ENCODE results near the gene S100A13. TPM values are rescaled to one million over a fixed set of nuclear protein-coding genes. Genes with fewer than 3 reads are reported as not detected.

Gene S100A13
- total RNA-seq, 1 donor from 2014 or later: 87.4 TPM

- Histone ChIP-seq H2AFZ (replicated peaks) (no peak overlapping the region), H3K4me1 (peaks cover 8% of the 10 kb centered on the region), H3K79me2 (ENCODE audit: low read depth) (peaks cover 74% of the 10 kb centered on the region), H3K4me3 (no peak overlapping the region), H3K9me3 (ENCODE audit: low read depth) (no peaks in the 10 kb centered on the region), H3K27ac (no peak overlapping the region), H3K9ac (no peak overlapping the region), H4K20me1 (ENCODE audit: low read depth) (peaks cover 39% of the 10 kb centered on the region), H3K4me2 (peak overlapping the region; percentile 73), H3K36me3 (peaks cover 32% of the 10 kb centered on the region), H3F3A (ENCODE audit: low read depth) (peaks cover 22% of the 10 kb centered on the region), H3K27me3 (no peaks in the 10 kb centered on the region)
- no peak for DNase-seq (ENCODE audit: low spot score)
- Mint-ChIP-seq H3K4me3 (peak overlapping the region; percentile 85), H3K9me3 (no peaks in the 10 kb centered on the region), H3K4me1 (peaks cover 19% of the 10 kb centered on the region), H3K36me3 (peaks cover 21% of the 10 kb centered on the region), H3K27me3 (ENCODE audit: insufficient read depth, low read depth) (peaks cover 2% of the 10 kb centered on the region), H3K27ac (no peak overlapping the region)
- no peak for TF ChIP-seq EZH2 (IDR thresholded peaks at IDR 0.05)
- TF ChIP-seq, protein P1, sequence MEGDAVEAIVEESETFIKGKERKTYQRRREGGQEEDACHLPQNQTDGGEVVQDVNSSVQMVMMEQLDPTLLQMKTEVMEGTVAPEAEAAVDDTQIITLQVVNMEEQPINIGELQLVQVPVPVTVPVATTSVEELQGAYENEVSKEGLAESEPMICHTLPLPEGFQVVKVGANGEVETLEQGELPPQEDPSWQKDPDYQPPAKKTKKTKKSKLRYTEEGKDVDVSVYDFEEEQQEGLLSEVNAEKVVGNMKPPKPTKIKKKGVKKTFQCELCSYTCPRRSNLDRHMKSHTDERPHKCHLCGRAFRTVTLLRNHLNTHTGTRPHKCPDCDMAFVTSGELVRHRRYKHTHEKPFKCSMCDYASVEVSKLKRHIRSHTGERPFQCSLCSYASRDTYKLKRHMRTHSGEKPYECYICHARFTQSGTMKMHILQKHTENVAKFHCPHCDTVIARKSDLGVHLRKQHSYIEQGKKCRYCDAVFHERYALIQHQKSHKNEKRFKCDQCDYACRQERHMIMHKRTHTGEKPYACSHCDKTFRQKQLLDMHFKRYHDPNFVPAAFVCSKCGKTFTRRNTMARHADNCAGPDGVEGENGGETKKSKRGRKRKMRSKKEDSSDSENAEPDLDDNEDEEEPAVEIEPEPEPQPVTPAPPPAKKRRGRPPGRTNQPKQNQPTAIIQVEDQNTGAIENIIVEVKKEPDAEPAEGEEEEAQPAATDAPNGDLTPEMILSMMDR (IDR thresholded peaks at IDR 0.05): no peak
- no peak for TF ChIP-seq EZH2phosphoT487 (IDR thresholded peaks at IDR 0.05)
Observed at GRCh38 chr1:153636312-153636711, 9.0 kb upstream of the S100A13 start.

GRCh38 chr1:153635872-153636271, 8.6 kb upstream of the S100A13 start:
- Mint-ChIP-seq H3K27me3 (ENCODE audit: insufficient read depth, low read depth) (peaks cover 2% of the 10 kb centered on the region), H3K36me3 (peaks cover 17% of the 10 kb centered on the region), H3K4me1 (peaks cover 19% of the 10 kb centered on the region), H3K27ac (no peak overlapping the region), H3K9me3 (no peaks in the 10 kb centered on the region), H3K4me3 (peak overlapping the region; percentile 85)
- peaks cover 35% of the 10 kb centered on the region for H4K20me1 ChIP-seq (ENCODE audit: low read depth)
- H3K4me3 ChIP-seq: peak overlapping the region; percentile 68
- H3K9ac ChIP-seq: no peak overlapping the region
- H3K4me2 ChIP-seq: peak overlapping the region; percentile 73
- H3F3A ChIP-seq (ENCODE audit: low read depth): peaks cover 22% of the 10 kb centered on the region
- H3K79me2 ChIP-seq (ENCODE audit: low read depth): peaks cover 69% of the 10 kb centered on the region
- H3K36me3 ChIP-seq: peaks cover 28% of the 10 kb centered on the region
- H3K9me3 ChIP-seq (ENCODE audit: low read depth): no peaks in the 10 kb centered on the region
- H2AFZ ChIP-seq (replicated peaks): no peak overlapping the region
- no peak overlapping the region for H3K27ac ChIP-seq
- H3K4me1 ChIP-seq: peaks cover 8% of the 10 kb centered on the region
- DNase-seq (ENCODE audit: low spot score): no peak
- TF ChIP-seq EZH2phosphoT487 (IDR thresholded peaks at IDR 0.05) (no peak), EZH2 (IDR thresholded peaks at IDR 0.05) (no peak)
- TF ChIP-seq, protein P1 (IDR thresholded peaks at IDR 0.05): no peak
- H3K27me3 ChIP-seq: no peaks in the 10 kb centered on the region

DNA sequence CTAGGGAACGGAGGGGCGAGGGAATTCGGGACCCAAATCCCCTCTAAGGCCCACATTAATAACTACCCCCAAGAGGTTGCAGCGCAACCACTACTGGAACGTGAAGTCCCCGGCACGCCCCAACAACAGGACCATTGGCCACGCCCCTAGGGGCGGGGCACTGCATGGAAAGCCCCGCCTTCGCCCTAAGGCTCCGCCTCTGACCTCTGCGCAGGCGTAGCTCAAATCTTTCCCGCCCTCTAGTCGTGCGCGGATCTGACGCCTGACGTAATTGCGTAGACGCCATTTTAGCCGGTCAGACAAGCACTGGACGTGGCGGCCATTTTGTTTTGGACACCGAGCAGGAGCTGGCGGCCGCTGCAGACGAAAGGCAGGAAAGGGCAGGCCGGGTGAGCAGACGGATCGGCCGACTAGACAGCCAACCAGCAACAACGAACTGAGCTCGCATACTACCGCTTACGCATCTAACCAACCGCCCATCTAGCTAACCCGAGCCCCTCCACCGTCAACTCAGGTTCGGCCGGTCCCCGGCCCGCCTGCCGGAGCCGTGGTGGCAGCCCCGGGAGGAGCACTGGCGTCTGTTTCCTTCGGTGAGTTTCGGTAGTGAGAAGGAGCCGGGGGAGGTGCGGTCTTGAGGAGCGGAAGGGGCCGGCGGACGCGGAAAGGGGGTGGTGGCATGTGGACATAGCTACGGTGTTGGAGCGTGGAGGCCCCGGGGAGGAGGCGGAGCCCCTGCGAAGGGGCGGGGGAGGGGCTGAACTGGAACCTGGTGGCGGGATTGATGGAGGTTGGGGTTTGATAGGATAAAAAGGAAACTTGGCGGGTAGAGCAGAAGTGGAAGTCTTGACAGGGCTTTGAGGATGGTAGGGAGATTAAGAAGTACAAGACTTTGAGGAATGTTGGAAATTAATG, 6.7 kb upstream of the S100A13 start, which contains the start of gene CHTOP:
Gene CHTOP (plus strand): TSS at position 313 of the 912 bp plus-strand sequence. CDS start 2,523 bp downstream, outside the sequence.
- Histone ChIP-seq H3K4me1 (peaks cover 13% of the 10 kb centered on the region), H3K27me3 (no peaks in the 10 kb centered on the region), H3K4me3 (peak within 1 kb of the TSS; percentile 68), H2AFZ (replicated peaks) (peak within 1 kb of the TSS; percentile 50), H3K27ac (peak within 1 kb of the TSS; percentile 99), H3K4me2 (peak within 1 kb of the TSS; percentile 73), H4K20me1 (ENCODE audit: low read depth) (peaks cover 27% of the 10 kb centered on the region), H3F3A (ENCODE audit: low read depth) (peaks cover 16% of the 10 kb centered on the region), H3K9me3 (ENCODE audit: low read depth) (no peaks in the 10 kb centered on the region), H3K9ac (peak within 1 kb of the TSS; percentile 100), H3K79me2 (ENCODE audit: low read depth) (peaks cover 51% of the 10 kb centered on the region), H3K36me3 (peaks cover 25% of the 10 kb centered on the region)
- TF ChIP-seq EZH2phosphoT487 (IDR thresholded peaks at IDR 0.05): no peak
- TF ChIP-seq, protein P1 (IDR thresholded peaks at IDR 0.05): no peak
- TF ChIP-seq EZH2 (IDR thresholded peaks at IDR 0.05): no peak
- peak; percentile 99 for DNase-seq (ENCODE audit: low spot score)
- peaks cover 17% of the 10 kb centered on the region for H3K36me3 Mint-ChIP-seq
- peak within 1 kb of the TSS; percentile 94 for H3K4me3 Mint-ChIP-seq
- peaks cover 25% of the 10 kb centered on the region for H3K4me1 Mint-ChIP-seq
- peaks cover 2% of the 10 kb centered on the region for H3K27me3 Mint-ChIP-seq (ENCODE audit: insufficient read depth, low read depth)
- H3K27ac Mint-ChIP-seq: peak within 1 kb of the TSS; percentile 100
- H3K9me3 Mint-ChIP-seq: no peaks in the 10 kb centered on the region
